Heart left ventricle (tissue), 13 donors: Measurements from ENCODE around the gene CLEC4M.

ENCODE experiments used
- POLR2A ChIP-seq, 2 donors: fragments of 450-650 bp; IDR thresholded peaks; one replicate each; pipeline ENCODE4 v1.6.1; 2017; ENCODE audit warnings: antibody characterized with exemption in 2 of 2, mild to moderate bottlenecking in 2 of 2, moderate library complexity in 2 of 2
- TF ChIP-seq, protein P1 (sequence below), 12 donors: fragments of 200-600 bp; sonication (generic) in 4 of 12; IDR thresholded peaks; one replicate each; pipeline versions ENCODE4 v1.5.0 to v1.8.0; 2018 to 2022; ENCODE audit warnings: antibody characterized with exemption in 12 of 12, mild to moderate bottlenecking in 5 of 12
- donor health status: ischemic (EF 13 %, LVEDD 7.1; RV severe dilation, severe dysfunction).
- donor health status: DM: no; HTN: yes; CAD: no.
- donor health status: DM: no; HTN: no; CAD: no.
- donor health status: ischemic (EF 25% LVEDD 6.9; RV normal size, moderate dysfunction).
- donor health status: ischemic (EF 25% LVEDD 5.7; RV mildly dilated, moderate dysfunction).
- donor health status: ischemic (EF 35%, LVEDD 5.7; RV mildly dilated, moderate dysfunction).
- donor health status: nonischemic (EF 11% LVEDD 7.7; RV severe dilation, severe dysfunction).
- donor health status: DM: yes; HTN: yes; CAD: no.
- donor health status: PGD.
- donor health status: ischemic (EF 29% LVEDD 5.4; RV normal size, mild dysfunction).
- donor health status: nonischemic (EF 23%, LVEDD 6.1; RV moderate dilation, normal function).

DNA sequence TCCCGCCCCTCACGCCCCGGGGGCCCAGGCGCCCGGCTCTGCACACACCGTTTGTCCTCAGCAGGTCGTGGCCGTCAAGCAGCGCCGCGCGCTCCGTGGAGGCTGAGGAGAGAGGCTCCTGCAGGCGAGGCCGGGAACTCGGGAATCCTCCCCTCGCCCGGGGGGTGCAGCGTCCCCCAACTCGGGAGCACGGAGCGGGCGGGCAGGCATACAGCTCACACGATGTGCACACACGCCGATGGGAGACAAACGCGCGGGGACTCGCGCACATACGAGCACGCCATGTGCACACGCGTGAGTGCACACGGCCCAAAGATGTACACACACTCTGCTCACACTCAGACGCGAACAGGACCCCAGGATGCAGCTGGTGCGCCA, 31.8 kb upstream of the CLEC4M start:
- TF ChIP-seq, protein P1, sequence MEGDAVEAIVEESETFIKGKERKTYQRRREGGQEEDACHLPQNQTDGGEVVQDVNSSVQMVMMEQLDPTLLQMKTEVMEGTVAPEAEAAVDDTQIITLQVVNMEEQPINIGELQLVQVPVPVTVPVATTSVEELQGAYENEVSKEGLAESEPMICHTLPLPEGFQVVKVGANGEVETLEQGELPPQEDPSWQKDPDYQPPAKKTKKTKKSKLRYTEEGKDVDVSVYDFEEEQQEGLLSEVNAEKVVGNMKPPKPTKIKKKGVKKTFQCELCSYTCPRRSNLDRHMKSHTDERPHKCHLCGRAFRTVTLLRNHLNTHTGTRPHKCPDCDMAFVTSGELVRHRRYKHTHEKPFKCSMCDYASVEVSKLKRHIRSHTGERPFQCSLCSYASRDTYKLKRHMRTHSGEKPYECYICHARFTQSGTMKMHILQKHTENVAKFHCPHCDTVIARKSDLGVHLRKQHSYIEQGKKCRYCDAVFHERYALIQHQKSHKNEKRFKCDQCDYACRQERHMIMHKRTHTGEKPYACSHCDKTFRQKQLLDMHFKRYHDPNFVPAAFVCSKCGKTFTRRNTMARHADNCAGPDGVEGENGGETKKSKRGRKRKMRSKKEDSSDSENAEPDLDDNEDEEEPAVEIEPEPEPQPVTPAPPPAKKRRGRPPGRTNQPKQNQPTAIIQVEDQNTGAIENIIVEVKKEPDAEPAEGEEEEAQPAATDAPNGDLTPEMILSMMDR (IDR thresholded peaks at IDR 0.05) = no peak
- no peak for TF ChIP-seq POLR2A (IDR thresholded peaks at IDR 0.05)
